NK-92 (cell line): ENCODE results near the gene HOXA10.

Experiments used
- DNase-seq: peaks from one replicate; lab custom pipeline; 2025; ENCODE audit not compliant: unreplicated experiment; lab: John Stamatoyannopoulos, UW

The HOXA10 gene

DNA sequence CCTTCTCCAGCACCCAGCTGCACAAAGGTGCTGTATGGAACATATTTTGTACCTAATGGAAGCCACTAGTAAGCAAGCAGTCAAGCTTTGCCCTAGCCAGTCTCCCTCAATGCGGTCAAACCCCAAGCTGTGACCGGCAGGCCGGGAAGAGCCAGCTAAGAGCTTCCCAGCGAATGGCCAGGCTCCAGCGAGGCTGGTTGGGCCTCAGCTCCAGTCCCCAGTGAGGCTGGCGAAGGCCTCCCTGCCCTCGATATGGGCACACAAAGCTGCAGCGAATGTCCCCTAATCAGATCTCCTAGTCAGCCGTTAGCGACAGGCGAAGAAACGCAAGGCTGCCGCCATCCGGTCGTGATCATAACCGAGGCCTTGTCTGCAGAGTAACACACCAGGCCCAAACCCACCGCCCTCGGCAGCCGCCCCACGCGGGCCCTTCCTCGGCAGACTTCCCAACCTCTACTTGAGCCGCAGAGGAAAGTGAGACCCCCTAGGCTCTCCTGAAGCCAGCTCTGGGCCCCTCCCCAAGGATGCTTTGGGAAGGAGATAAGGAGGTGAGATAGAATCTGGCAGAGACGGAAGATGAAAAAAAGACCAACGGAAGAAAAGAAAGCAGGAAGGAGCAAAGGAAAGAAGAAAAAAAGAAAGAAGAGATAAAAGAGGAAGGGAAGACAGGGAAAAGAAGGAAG lies 5.7 kb downstream of the HOXA10 start:
- no peak for DNase-seq

DNA sequence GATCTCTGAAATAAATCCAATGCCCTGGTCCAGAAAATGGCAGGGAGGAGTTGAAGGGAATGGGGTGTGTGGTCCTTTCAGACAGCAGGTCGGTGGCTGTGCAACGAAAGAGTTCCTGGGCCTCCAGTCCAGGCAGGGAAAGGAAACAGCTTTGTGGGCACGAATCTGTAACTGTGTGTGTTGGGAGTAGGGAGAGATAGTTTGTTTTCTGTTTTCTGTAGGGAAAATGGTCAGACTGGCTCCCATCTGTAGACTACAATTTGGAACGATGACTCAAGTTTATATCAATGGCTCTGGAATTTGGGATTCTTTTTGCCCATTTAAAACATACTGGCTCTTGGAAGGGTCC lies 6.2 kb downstream of the HOXA10 start:
- DNase-seq = no peak

DNA sequence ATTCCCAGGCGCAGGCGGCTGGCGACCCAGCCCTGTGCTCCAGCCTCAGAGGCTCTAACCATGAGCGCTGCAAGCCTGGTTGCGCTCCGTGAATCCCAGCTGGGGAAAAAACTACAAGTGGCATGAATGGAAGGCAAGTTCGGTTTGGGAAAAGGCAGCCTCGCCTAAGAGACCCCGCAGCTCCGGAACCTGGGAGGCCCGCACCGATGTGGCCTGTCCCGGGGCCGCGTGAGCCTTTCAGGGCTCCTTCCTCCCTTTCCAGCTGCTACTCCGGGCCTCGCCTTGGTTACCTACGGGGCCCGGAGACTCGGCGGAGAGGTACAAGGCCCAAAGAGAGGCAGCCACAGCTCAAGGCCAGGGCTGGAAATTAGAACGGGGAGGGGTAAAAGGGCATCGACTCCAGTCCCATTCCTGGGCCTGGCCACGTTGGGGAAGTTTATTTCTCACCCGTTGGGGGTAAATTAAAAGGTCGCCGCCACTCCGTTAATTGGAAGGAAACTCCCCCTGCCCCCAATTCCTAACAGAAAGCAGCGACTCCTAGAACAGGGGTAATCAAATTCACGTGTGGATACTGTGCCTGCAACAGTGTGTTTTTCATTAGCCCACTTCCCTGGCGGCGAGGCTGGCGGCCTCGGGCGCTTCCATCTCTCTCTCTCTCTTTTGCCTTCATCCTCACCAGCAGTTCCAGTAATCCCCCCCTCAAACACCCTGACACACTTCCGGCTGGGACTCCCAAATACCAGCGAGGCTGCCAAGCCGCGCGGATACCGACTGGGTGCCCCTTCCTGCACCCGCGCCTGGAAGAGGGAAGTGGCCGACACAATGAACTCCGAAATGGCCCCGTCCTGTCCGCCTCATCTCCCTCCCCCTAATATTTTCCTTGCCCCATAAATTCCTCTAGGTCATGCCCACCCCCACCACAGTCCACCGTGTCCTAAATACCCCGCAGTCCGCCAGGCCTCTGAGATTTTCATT lies 7.3 kb downstream of the HOXA10 start:
- DNase-seq = no peak

DNA sequence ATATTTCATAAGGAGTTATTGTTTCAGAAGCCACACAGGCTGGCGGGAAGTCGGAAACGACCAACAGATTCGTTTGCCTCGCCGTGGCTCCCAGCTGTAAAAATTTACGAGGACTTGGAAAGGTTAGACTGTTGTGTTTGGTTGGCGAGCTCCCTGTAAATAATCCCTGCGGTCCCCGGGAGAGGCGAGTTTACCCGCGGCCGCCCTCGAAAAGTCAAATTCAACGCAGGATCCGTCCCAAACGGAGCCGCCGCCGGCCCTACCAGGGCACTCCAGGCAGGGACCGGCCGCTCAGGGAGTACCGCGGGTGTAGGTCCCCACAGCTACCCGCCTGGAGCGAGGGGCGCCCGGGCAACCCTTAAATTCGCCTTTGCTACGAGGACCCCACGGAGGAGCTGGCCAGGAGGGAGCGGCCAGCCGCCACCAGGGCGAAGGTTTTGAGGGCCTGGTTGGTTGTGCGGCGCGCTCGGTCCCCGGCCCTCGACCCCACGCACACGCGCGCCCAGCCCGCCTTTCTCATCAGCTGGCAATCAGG lies 8.1 kb downstream of the HOXA10 start:
- DNase-seq = no peak

DNA sequence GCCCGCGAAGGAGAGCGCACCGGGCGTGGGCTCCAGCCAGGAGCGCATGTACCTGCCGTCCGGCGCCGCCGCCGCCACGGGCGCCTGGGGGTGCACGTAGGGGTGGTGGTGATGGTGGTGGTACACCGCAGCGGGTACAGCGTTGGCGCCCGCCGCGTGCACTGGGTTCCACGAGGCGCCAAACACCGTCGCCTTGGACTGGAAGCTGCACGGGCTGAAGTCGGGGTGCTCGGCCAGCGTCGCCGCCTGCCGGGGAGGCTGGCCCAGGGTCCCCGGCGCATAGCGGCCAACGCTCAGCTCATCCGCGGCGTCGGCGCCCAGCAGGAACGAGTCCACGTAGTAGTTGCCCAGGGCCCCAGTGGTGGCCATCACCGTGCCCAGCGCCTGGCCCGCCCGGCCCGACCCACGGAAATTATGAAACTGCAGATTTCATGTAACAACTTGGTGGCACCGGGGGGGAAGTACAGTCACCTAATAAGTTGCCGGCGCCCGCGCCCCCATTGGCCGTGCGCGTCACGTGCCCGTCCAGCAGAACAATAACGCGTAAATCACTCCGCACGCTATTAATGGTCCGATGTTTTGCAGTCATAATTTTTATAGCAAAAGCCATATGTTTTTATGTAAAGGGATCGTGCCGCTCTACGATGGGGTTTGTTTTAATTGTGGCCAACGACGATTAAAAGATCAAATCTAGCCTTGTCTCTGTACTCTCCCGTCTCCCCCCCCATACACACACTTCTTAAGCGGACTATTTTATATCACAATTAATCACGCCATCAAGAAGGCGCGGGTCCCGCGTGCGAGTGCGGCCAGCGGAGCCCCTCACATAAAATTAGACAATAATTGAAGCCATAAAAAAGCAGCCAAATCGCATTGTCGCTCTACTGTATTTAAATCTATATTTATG lies 8.8 kb downstream of the HOXA10 start, which contains the start of gene HOXA9:
Gene HOXA9 (minus strand): TSS at position 449 of the 907 bp plus-strand sequence. CDS start 80 bp downstream, at position 369.
- no peak for DNase-seq

DNA sequence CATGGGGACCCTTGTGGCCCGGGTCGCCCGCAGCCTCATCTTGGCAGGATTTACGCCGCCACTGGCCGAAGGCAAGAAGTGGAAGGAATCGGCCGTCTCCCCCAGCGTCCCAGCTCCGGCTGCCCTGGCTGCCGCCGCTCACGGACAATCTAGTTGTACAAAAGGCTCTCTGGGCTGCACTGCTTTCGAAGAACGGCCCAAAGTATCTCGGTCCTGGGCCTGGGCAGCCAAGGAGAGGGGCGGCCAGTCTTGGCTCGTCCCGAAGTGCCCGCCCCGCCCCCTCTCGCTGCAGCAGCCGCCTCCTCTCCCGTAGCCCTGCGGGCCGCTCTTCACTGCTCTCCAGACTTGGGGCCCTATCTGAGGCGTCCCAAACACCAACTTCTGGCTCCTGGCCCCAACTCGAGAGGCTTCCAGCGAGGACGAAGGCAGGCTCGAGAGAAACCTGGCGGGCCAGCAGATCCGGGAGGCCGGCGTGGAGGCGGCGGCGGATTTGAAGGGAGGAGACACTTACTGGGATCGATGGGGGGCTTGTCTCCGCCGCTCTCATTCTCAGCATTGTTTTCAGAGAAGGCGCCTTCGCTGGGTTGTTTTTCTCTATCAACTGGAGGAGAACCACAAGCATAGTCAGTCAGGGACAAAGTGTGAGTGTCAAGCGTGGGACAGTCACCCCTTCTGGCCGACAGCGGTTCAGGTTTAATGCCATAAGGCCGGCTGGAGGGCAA lies 9.6 kb downstream of the HOXA10 start:
- DNase-seq = no peak

DNA sequence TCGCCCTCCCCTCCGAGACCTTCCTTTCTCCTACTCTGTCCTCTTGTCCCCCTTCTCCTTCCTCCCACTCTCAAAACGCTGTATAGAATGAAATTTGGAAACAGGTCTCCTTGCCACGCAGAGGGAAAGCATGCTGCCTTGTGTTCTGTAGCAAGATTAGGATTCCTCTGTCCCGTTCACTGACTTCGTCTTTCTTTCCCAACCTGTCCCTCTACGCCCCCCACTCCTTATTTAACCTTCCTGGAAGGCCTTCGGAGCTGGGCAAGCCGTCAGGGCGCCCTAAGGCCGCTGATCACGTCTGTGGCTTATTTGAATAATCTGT lies 10.1 kb downstream of the HOXA10 start:
- no peak for DNase-seq

DNA sequence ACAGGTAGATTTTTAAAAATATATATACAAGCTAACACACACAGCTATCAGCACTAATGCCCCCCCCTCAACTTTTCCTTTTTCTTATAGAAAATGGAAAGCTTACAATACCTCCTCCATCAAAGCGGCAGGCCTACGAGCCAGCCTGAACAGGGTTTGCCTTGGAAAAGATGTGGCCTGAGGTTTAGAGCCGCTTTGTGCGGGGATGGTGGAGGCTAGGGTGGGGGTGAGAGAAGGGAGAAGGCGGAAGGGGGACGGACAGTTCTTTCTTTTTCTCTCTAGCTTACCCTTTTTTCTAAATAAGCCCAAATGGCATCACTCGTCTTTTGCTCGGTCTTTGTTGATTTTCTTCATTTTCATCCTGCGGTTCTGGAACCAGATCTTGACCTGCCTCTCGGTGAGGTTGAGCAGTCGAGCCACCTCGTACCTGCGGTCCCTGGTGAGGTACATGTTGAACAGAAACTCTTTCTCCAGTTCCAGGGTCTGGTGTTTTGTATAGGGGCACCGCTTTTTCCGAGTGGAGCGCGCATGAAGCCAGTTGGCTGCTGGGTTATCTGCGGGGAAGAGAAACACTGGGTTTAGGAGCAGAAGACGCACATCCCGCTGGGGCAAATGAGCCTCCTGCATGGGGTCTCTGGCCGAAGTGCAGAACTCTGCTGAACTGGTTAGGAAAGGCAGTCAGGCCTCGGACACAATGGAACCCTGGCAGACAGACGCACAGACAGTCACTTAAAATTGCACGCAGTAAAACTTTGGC lies 10.7 kb downstream of the HOXA10 start:
- no peak for DNase-seq

DNA sequence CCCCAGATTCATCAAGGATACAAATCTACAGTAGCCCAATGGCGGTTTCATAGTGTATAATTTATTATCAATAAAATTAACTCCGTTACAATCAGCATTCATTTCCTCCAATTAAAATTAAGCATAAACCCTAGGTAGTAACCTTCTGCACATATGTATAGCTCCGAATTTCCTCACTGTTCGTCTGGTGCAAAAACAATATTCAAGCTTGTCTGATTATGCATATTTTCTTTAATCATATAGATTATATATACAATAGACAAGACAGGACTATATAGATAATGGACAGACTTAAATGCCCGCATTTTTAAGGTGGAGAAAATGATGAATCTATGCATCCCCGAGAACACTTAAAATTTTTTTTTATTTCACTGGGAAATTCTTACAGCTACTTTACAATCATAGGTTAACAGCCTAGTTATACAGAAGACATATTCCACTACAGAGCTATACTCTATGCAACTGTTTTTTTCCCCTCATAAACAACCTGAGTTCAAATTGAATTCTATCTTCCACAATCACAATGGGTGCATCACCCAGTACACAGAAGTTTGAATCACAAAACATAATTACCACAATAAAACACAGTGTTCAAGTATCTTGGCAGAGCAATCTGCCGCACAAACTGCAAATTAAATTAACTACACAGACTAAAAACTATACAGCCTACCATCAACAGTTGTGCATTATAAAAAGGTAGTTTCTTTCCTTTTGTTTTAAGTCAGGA lies 11.4 kb downstream of the HOXA10 start:
- no peak for DNase-seq

DNA sequence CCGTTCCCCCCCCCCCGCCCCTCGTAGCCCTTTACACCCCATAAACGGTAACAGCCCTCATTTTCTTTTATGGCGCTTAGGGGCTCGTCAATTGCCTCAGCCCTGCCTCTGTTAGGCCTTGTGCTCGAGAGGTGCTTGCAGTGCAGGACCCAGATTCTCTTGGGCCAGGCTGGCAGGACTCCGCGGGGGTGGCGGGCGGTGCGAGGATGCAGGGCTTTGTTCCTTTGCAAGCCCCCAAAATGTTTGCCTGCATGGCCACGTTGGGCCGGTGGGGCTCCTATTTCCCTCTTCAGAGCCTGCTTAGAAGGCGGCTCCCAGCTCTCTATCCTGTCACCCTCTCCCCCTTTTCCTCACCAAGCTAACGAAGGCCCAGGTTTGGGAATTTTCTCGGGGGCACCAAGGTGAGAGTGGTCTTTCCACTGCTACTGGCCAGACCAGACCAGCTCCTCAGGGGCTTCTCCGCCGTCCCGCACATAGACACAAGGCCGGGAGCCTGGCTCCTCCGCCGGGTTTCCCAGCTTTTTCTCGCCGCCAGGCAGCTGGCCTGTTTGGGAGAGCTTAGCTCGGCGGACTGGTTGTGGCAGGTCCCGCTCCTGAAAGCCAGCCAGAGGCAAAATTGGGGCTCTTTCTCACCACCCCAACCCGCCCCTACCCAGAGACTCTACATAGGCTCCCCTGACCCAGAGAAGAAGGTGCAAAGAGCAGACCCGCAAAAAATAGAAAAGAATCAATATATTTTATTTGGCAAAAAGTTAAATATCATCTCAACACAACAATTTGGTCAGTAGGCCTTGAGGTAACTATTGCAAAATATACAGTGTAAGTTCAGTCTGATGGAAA lies 12.2 kb downstream of the HOXA10 start:
- no peak for DNase-seq

DNA sequence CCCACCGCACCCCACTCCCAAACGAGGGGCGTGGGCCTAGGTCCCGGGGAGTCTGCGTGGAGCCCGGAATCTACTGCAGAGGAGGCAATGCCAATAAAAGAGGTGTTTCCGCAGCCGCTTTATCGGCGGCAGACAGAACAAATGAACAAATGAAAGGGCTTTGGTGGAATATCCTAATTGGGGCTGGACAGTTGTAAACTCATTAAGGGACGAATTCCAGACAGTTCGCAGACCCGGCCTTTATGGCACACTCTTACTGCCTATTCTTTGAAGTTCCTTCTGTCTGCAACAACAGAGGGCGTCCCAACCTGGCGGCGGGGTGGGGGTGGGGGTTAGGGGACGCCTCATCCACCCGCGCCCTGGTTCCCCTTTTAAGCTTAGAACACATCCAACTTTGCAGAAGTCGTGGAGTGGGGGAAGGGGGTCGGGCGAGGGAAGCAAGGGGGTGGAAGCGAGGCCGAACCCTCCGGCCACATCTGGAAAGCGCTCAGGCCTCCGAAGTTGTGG lies 12.9 kb downstream of the HOXA10 start:
- DNase-seq = no peak

DNA sequence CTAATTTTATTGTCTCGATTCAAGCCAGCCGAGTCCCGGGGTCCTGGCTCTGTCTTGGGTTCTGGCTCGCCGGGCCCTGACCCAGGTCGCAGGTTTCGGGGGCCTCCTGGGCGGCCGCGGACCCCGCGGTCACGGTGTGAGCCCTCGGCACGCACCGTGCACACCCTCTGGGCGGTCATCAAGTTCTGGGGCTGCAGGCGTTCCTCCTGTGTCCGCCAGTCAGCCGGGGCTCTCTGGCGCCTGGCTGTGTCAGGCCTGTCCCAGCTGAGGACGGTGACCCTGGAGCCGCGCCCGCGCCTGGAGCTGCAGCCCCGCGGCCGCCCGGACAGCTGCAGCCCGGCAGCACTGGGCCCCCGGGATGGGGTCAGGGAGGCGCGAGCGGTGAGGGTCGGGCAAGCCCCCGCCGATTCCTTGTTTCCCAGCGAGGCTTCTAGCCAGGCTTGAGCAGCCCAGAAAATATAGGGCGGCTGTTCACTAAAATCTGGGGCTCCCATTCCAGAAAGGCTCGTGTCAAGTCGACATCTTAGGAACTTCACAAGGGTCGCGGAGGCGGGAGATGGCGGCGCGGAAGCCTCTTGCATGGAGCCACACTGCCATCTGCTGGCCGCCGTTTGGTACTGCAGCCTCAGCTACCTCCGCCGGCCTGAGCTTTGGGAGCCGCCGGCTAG lies 13.4 kb downstream of the HOXA10 start:
- DNase-seq = no peak

DNA sequence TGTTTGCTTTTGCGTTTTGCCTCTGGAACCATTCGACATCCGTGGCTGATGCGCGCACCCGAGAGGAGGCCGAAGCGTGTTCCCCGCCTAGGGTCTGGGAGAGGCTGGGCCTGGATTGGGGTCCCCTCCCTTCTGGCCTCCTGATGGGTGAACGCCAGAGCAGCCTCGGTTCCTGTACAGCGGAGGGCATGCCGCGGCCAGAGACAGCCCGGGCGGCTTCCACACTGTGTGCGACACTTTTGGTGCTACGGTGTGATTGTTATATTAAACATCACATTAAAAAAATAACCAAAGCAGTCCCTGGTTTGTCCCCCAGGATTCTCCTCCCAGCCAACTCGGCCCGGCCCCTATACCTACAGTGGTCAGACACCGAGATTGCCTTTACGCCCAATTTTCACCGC lies 14.0 kb downstream of the HOXA10 start:
- DNase-seq = no peak

DNA sequence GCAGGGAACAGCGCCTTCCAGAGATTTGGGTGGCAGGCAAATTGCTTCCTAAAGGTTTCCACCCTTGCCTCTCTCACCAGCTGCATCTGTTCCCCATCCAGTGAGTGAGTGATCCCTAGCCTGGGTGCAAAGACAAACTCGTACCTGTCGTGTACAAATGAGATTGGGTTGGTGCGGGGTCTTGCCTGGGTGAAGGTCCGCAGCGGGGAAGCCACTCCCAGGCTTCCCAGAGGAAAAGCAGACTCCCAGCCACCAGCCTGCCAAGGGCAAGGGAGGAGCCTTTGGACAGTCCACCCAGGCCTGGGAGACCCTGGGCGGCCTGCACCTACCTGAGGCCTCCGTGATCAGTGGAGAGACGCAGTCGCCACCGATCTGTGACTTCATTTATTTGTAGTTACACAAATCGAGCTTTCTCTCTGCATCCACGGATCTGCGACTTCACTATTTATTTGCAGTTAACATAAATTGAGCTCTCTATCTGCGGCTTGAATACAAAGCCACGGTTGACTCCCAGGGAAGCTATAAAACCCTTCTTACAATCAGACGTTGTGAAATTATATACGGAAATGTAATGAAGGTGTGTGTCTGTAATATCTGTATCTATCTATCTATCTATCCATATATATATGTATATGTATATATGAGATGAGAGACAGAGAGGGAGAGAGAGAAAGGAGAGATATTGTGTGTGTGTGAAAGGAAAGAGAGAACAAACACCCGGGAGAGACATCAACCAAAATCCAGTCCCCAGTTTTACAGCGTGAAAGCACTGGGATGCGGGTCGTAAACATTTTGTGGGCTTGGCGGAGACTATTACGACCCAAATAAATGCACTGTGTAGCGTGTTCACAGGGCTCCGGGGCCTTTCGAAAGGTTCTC lies 14.6 kb downstream of the HOXA10 start:
- DNase-seq = no peak

DNA sequence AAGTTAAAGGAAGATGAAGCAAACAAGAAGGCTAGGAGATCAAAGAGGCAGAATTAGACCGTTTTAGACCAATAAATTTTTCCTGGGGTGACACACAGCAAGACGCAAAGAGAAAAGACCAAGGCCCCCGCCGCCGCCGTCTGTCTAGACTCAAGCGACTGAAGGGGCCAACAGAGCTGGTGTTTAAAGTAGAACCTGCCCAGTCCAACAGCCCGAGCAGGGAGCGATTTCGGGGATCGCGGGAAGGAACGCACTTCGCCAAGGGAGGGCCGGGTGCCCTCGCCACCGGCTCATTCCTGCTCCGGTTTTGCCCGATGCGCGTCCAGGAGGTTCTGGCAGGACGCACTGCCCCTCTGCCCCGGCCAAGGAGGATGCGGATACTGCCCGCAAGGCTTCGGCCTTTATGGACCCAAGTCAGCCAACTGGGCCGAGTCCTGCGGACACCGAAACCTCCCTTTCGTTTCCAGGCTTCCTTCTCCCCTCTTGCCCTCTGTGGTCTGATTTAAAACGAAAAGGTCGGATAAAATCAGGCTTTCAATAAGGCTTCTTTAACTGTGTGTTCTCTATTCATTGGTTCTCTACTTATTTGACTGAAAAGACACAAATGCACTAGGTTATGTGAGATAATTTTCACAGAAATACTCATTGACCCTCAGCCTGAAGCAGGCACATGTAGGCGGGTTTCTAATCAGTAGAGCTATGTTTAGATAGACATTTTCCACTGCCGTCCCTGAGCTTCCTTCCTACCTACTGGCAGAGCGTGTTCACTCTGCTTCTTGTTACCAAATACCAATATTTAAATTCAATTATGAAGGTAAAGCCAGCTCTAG lies 15.5 kb downstream of the HOXA10 start:
- no peak for DNase-seq
